Skin epidermis (tissue), 12 donors: ENCODE data around the gene TEC.
"Not testable (repeated sequence)": the region's sequence is repeated elsewhere in the genome, so short reads cannot be mapped to it uniquely, and the experiment has no call there.

Experiments
- H3K27ac ChIP-seq, 21 experiments: fragments of 200-600 bp; sonication (generic) in 11 of 21; one replicate each; pipeline ENCODE4 v1.5.0; 2020; ENCODE audit warnings: mild to moderate bottlenecking in 3 of 21, inconsistent platforms in 2 of 21, moderate library complexity in 2 of 21
- H3K4me3 ChIP-seq, 7 experiments: fragments of 200-600 bp; sonication (generic) in 2 of 7; one replicate each; pipeline ENCODE4 v1.5.0; 2020; ENCODE audit warnings: inconsistent platforms in 2 of 7, mild to moderate bottlenecking in 2 of 7, moderate library complexity in 1 of 7

Gene TEC

GRCh38 chr4:48247142-48247877, 22.3 kb downstream of the TEC start:
- Histone ChIP-seq H3K4me3 (no peak overlapping the region), H3K27ac (no peak overlapping the region)

GRCh38 chr4:48244665-48245064, 25.0 kb downstream of the TEC start:
- no peak overlapping the region for H3K4me3 ChIP-seq
- H3K27ac ChIP-seq: no peak overlapping the region

- Histone ChIP-seq H3K27ac (no peak overlapping the region), H3K4me3 (no peak overlapping the region)
These were observed 25.8 kb downstream of the TEC start for GRCh38 chr4:48243887-48244286.

- Histone ChIP-seq H3K27ac (no peak overlapping the region), H3K4me3 (no peak overlapping the region)
These were observed 26.2 kb downstream of the TEC start for GRCh38 chr4:48243429-48243828.

GRCh38 chr4:48242511-48243195, 27.0 kb downstream of the TEC start:
- no peak overlapping the region for H3K4me3 ChIP-seq
- H3K27ac ChIP-seq: no peak overlapping the region

GRCh38 chr4:48241731-48242130, 27.9 kb downstream of the TEC start:
- no peak overlapping the region for H3K4me3 ChIP-seq
- no peak overlapping the region for H3K27ac ChIP-seq

- Histone ChIP-seq H3K27ac (no peak overlapping the region), H3K4me3 (no peak overlapping the region)
These were observed 31.5 kb downstream of the TEC start for GRCh38 chr4:48237996-48238645.

GRCh38 chr4:48235050-48235449, 34.6 kb downstream of the TEC start:
- no peak overlapping the region for H3K27ac ChIP-seq
- no peak overlapping the region for H3K4me3 ChIP-seq

GRCh38 chr4:48234575-48234974, 35.1 kb downstream of the TEC start:
- no peak overlapping the region for H3K4me3 ChIP-seq
- no peak overlapping the region for H3K27ac ChIP-seq

GRCh38 chr4:48228949-48229348, 40.7 kb downstream of the TEC start:
- H3K4me3 ChIP-seq: no peak overlapping the region
- H3K27ac ChIP-seq: no peak overlapping the region

GRCh38 chr4:48227662-48228061, 42.0 kb downstream of the TEC start:
- no peak overlapping the region for H3K27ac ChIP-seq
- H3K4me3 ChIP-seq: no peak overlapping the region

GRCh38 chr4:48226199-48226598, 43.4 kb downstream of the TEC start:
- no peak overlapping the region for H3K27ac ChIP-seq

GRCh38 chr4:48225368-48226141, 44.1 kb downstream of the TEC start:
- H3K27ac ChIP-seq: no peak overlapping the region
- no peak overlapping the region for H3K4me3 ChIP-seq

More at GRCh38 chr4:48226199-48226598, 43.4 kb downstream of the TEC start:
- no peak overlapping the region for H3K4me3 ChIP-seq

- Histone ChIP-seq H3K27ac (no peak overlapping the region), H3K4me3 (no peak overlapping the region)
These were observed 45.0 kb downstream of the TEC start for GRCh38 chr4:48224606-48225005.

- no peak overlapping the region for H3K4me3 ChIP-seq
- peak overlapping the region in 1 of 21 experiments; percentile 8 for H3K27ac ChIP-seq
These were observed 45.9 kb downstream of the TEC start for GRCh38 chr4:48223633-48224295.

- Histone ChIP-seq H3K27ac (no peak overlapping the region), H3K4me3 (no peak overlapping the region)
These were observed 47.1 kb downstream of the TEC start for GRCh38 chr4:48222491-48222890.

- not testable (repeated sequence) for H3K4me3 ChIP-seq, H3K27ac ChIP-seq
These were observed 50.2 kb downstream of the TEC start for GRCh38 chr4:48219430-48219829.

GRCh38 chr4:48216563-48216962, 53.1 kb downstream of the TEC start:
- Histone ChIP-seq H3K27ac (no peak overlapping the region), H3K4me3 (no peak overlapping the region)

GRCh38 chr4:48215977-48216376, 53.7 kb downstream of the TEC start:
- Histone ChIP-seq H3K4me3 (no peak overlapping the region), H3K27ac (no peak overlapping the region)

GRCh38 chr4:48212165-48212564, 57.5 kb downstream of the TEC start:
- Histone ChIP-seq H3K27ac (no peak overlapping the region), H3K4me3 (no peak overlapping the region)
